NOMO-1 (cell line): ENCODE measurements around the gene DSCAM.
"Not testable (repeated sequence)": the region's sequence is repeated elsewhere in the genome, so short reads cannot be mapped to it uniquely, and the experiment has no call there.

ENCODE experiments used
- DNase-seq, 2 experiments: peaks; one replicate each; lab custom pipeline; 2025; ENCODE audit not compliant: unreplicated experiment in 2 of 2; lab: John Stamatoyannopoulos, UW

Gene DSCAM

GRCh38 chr21:40200126-40200525 lies 646.8 kb downstream of the DSCAM start:
- no peak for DNase-seq

GRCh38 chr21:40194185-40194980 lies 652.6 kb downstream of the DSCAM start:
- no peak for DNase-seq

GRCh38 chr21:40191616-40192015 lies 655.3 kb downstream of the DSCAM start:
- DNase-seq: no peak

- no peak for DNase-seq
Observed at GRCh38 chr21:40191196-40191595, 655.8 kb downstream of the DSCAM start.

GRCh38 chr21:40187946-40188654 lies 658.9 kb downstream of the DSCAM start:
- no peak for DNase-seq

GRCh38 chr21:40187244-40187643 lies 659.7 kb downstream of the DSCAM start:
- DNase-seq: no peak

GRCh38 chr21:40186045-40186444 lies 660.9 kb downstream of the DSCAM start:
- no peak for DNase-seq

GRCh38 chr21:40185208-40185607 lies 661.8 kb downstream of the DSCAM start:
- no peak for DNase-seq

- not testable (repeated sequence) for DNase-seq
Observed at GRCh38 chr21:40182491-40182890, 664.5 kb downstream of the DSCAM start.

GRCh38 chr21:40179166-40179565 lies 667.8 kb downstream of the DSCAM start:
- DNase-seq: no peak

- no peak for DNase-seq
Observed at GRCh38 chr21:40178726-40179125, 668.2 kb downstream of the DSCAM start.

GRCh38 chr21:40177979-40178378 lies 669.0 kb downstream of the DSCAM start:
- DNase-seq: no peak

GRCh38 chr21:40176724-40177123 lies 670.2 kb downstream of the DSCAM start:
- no peak for DNase-seq

GRCh38 chr21:40173816-40174215 lies 673.1 kb downstream of the DSCAM start:
- no peak for DNase-seq

GRCh38 chr21:40169971-40170370 lies 677.0 kb downstream of the DSCAM start:
- DNase-seq: no peak

- DNase-seq: no peak
Observed at GRCh38 chr21:40166291-40166843, 680.6 kb downstream of the DSCAM start.

GRCh38 chr21:40165773-40166070 lies 681.2 kb downstream of the DSCAM start:
- no peak for DNase-seq

- no peak for DNase-seq
Observed at GRCh38 chr21:40164905-40165772, 681.8 kb downstream of the DSCAM start.

GRCh38 chr21:40162075-40162474 lies 684.9 kb downstream of the DSCAM start:
- DNase-seq: no peak

GRCh38 chr21:40160911-40161310 lies 686.0 kb downstream of the DSCAM start:
- DNase-seq: no peak

- no peak for DNase-seq
Observed at GRCh38 chr21:40158366-40158765, 688.6 kb downstream of the DSCAM start.
